Stimulated activated CD8-positive, alpha-beta memory T cell treated with anti-CD3 and anti-CD28 coated beads, Interleukin-4, amount 100 ng/mL, for 1 hour (primary cell): ENCODE results near the gene SMARCD3.

ENCODE experiments used
- DNase-seq, 2 donors: peaks; one replicate each; pipeline ENCODE4 v3.0.0-alpha.2; 2020; ENCODE audit warnings: low read depth in 2 of 2, low spot score in 1 of 2

Gene SMARCD3

GRCh38 chr7:151210087-151210854 lies 38.2 kb downstream of the SMARCD3 start, which contains the start of gene H2BK1:
TSS of gene H2BK1 (minus strand) at chr7:151210488. CDS start at chr7:151210318, 170 bp downstream.
- no peak for DNase-seq

DNA sequence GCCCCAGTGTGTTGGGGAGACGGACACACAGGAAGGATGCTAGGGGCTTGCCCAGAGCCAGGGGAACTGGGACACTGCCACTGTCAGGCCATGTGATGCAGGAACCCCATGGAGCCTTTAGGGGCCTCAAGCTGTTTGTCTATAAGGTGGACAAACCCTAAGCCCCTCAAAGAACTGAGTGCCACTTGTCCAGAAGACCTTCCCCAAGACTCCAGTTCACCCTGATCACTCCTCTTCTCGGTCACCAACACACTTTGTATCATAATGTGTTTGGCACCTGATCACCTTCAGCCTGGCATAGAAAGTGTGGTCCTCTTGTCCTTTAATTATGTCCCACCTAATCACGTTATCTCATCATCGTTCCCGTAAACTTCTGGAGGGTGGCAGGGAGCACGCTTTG lies 38.9 kb downstream of the SMARCD3 start:
- DNase-seq: no peak

- no peak for DNase-seq
These were observed 40.1 kb downstream of the SMARCD3 start for GRCh38 chr7:151208253-151208862.

DNA sequence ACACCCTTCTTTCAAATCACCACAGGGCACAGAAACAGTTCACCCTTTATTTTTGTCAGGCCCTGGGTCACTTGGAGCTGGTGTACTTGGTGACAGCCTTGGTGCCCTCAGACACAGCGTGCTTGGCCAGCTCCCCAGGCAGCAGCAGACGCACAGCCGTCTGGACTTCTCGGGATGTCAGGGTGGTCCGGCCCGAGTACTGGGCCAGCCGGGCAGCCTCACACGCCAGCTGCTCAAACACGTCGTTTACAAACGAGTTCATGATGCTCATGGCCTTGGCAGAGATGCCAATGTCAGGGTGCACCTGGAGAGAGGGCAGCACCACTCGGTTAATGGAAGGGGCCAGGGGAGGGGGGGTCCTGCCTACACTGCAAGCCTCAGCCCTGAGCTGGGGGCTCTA lies 40.7 kb downstream of the SMARCD3 start:
- DNase-seq: no peak

GRCh38 chr7:151207315-151207714 lies 41.2 kb downstream of the SMARCD3 start:
- no peak for DNase-seq

DNA sequence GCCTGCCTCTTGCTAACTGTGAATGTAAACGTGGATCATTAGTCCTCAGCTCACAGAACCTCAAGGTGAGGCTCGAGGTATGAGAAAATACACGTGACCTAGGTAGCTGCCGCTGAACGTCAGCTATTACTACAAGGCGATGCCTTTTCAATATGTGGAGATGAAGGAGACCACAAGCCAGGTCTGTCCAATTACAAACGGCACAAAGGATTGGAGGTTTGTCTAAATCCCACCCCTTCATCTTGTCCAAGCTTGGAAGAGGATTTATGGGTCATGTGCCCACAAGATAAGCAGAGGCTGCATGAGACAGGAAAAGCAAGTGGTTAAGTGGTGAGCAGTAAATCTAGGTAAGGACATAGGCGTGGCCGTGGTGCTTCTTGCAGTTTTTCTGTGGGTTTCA lies 41.6 kb downstream of the SMARCD3 start:
- DNase-seq: no peak

DNA sequence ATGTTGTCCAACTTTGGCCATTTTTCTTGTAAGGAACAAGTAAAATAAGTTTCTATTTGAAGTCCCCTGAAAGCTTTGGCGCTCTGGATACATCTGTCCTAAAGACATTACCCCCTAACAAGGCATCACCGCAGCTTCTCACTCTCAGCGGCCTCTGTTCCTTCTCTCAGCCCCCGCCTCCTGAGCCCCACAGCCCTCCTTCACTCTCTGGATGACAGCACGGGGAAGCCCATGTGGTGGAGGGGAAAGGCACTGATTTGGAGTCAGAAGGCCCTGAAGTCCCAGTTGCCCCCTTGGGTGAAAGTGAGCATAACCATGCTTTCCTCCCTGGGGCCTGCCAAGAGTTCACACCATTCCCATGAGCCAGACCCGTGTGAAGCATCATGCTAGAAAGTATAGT lies 42.8 kb downstream of the SMARCD3 start:
- no peak for DNase-seq

DNA sequence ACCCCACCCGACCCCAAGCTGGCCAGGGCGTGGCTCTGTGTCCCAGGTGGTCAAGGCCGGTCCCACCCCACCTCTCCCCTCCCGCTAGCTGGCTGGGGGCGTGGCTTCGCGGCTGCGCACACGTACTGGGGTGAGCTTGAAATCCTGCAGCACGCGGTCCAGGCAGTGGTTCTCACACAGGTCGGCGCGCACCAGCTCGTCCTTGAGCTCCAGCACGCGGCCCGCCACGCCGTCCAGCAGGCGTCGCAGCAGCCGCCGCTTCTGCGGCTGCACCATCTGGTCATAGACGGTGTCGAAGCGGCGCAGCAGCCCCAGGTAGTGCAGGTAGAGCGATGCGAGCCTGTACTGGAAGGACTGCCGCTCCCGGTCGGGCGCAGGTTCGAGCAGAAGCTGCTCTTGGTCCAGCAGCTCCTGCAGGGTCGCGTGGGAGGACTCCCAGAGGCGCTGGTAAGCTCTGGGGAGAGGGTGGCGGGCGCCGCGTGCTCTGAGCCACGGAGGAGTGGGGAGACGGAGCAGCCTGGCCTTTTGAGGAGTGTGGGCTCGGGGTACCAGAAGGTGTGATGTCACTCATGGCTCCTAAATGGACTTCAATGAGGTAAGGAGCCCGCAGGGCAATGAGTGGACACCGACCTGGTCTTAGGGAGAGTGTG lies 44.0 kb downstream of the SMARCD3 start:
- DNase-seq: no peak

DNA sequence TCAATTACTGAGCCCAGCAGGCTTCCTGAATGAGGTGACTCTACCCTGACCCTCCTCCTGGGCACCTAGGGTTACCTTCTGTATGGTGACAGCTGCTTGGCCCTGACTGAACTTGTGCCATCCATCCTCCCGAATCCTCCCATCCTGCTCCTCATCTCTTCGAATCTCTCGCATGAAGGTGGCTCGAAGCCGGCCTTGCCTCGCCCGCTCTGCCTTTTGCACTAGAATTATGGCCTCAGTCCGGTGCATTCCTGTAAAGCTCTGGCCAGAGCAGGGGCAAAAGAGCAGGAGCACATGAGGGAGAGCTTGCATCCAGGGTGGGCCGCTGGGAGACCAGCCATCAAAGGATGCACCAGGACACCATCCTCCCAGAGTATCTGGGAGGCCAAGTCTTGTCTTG lies 45.7 kb downstream of the SMARCD3 start:
- DNase-seq: no peak

- DNase-seq: no peak
These were observed 46.7 kb downstream of the SMARCD3 start for GRCh38 chr7:151201751-151202150.

- DNase-seq: no peak
These were observed 47.1 kb downstream of the SMARCD3 start for GRCh38 chr7:151201344-151201743.

GRCh38 chr7:151198945-151199848 lies 49.3 kb downstream of the SMARCD3 start:
- no peak for DNase-seq

DNA sequence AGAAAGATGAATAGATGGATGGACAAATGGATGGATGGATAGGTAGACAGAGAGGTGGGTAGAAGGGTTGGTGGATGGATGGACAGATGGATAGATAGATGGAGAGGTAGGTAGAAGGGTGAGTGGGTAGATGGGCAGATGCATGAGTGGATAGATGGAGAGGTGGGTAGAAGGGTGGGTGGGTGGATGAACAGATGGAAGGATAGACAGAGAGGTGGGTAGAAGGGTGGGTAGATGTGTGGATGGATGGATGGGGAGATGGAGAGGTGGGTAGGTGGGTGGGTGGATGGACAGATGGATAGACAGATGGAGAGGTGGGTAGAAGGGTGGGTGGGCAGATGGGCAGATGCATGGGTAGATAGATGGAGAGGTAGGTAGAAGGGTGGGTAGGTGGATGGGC lies 50.6 kb downstream of the SMARCD3 start:
- no peak for DNase-seq

DNA sequence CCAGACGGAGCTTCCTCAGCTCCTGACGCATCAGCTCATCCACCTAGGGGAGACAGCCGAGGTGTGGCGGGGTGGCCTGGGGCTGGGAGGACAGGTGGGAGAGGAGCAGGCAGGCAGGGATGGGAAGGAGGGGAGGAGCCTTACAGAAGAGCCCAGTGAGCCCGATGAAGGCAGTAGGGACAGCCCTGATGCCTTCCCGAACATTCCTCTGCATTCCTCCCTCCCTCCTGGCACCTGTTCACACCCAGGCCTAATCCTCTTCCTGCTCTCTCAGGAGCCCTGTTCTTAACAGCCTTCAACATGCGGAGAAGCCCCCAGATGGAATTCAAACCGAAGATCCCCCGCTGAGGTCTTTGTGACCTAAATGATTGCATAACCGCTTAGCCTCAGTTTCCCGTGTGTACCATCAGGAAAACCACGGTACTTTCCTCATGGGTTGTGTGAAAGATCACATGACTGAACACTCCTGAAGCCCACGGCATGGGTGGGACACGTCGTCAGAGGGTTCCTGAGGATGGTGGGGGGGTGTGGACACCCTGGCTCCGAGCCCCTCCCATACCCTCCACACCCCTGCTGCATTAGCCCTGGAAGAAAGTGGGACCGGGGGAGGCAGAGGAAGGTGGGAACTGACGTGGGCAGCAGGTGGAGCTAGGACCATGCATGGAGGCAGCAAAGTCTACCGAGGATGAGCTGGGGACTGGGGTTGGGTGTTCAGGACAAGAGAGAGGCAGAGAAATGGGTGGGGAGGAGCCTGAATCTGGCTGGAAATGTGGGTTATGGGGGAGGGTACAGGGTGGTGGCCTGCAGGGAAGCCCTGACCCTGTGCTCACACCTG lies 52.7 kb downstream of the SMARCD3 start:
- no peak for DNase-seq

- DNase-seq: no peak
These were observed 54.3 kb downstream of the SMARCD3 start for GRCh38 chr7:151194188-151194587.

GRCh38 chr7:151193203-151193978 lies 55.1 kb downstream of the SMARCD3 start:
- no peak for DNase-seq

- no peak for DNase-seq
These were observed 56.4 kb downstream of the SMARCD3 start for GRCh38 chr7:151192002-151192539.

- DNase-seq: no peak
These were observed 57.0 kb downstream of the SMARCD3 start for GRCh38 chr7:151191544-151191943.

- DNase-seq: no peak
These were observed 59.5 kb downstream of the SMARCD3 start for GRCh38 chr7:151189038-151189437.
